ENCODE data around the gene HIPK1. TPM values are rescaled to one million over a fixed set of nuclear protein-coding genes. Genes with fewer than 3 reads are reported as not detected.

The HIPK1 gene
- total RNA-seq, 4 donors from 2014 or later, result 59.4 to 81.8 (median 69.7) TPM

GRCh38 chr1:113924473-113924872, 4.7 kb upstream of the HIPK1 start:
- H3K9me3 ChIP-seq, result no peaks in the 10 kb centered on the region
- H3K27ac ChIP-seq, result no peak overlapping the region
- peaks cover 9% of the 10 kb centered on the region for H3K4me1 ChIP-seq
- H3K27me3 ChIP-seq, result no peaks in the 10 kb centered on the region
- no peak for TF ChIP-seq POLR2A (IDR thresholded peaks at IDR 0.05)
- TF ChIP-seq CTCF (IDR thresholded peaks at IDR 0.05), result no peak
- TF ChIP-seq POLR2AphosphoS5 (IDR thresholded peaks at IDR 0.05), result no peak
- no peak for TF ChIP-seq EP300 (IDR thresholded peaks at IDR 0.05)
- no peak for DNase-seq (ENCODE audit: low spot score in 2 of 2)
- no peaks in the 10 kb centered on the region for H3K36me3 ChIP-seq
- no peak overlapping the region for H3K4me3 ChIP-seq
- WGBS, result 95% methylated on average over 2 of the region's 2 CpGs

GRCh38 chr1:113928187-113928930, 765 bp upstream of the HIPK1 start:
- Histone ChIP-seq H3K27ac (peak overlapping the region; percentile 96), H3K9me3 (no peaks in the 10 kb centered on the region), H3K27me3 (no peaks in the 10 kb centered on the region), H3K4me1 (peaks cover 40% of the 10 kb centered on the region), H3K36me3 (no peaks in the 10 kb centered on the region), H3K4me3 (peak overlapping the region; percentile 96)
- DNase-seq (ENCODE audit: low spot score in 2 of 2), result no peak
- TF ChIP-seq CTCF (IDR thresholded peaks at IDR 0.05) (no peak), POLR2AphosphoS5 (IDR thresholded peaks at IDR 0.05) (no peak), POLR2A (IDR thresholded peaks at IDR 0.05) (no peak), EP300 (IDR thresholded peaks at IDR 0.05) (no peak)
- WGBS, result 17% methylated on average over 6 of the region's 6 CpGs

GRCh38 chr1:113929750-113930498, 800 bp downstream of the HIPK1 start:
- Histone ChIP-seq H3K36me3 (no peaks in the 10 kb centered on the region), H3K27ac (peak overlapping the region; percentile 96), H3K9me3 (no peaks in the 10 kb centered on the region), H3K27me3 (no peaks in the 10 kb centered on the region), H3K4me3 (peak overlapping the region; percentile 96), H3K4me1 (peaks cover 46% of the 10 kb centered on the region)
- WGBS, result 0% methylated on average over 8 of the region's 64 CpGs
- DNase-seq (ENCODE audit: low spot score in 2 of 2), result peak; percentile 82 to 84
- TF ChIP-seq POLR2A (IDR thresholded peaks at IDR 0.05) (peak; percentile 8 to 37), POLR2AphosphoS5 (IDR thresholded peaks at IDR 0.05) (no peak)

DNA sequence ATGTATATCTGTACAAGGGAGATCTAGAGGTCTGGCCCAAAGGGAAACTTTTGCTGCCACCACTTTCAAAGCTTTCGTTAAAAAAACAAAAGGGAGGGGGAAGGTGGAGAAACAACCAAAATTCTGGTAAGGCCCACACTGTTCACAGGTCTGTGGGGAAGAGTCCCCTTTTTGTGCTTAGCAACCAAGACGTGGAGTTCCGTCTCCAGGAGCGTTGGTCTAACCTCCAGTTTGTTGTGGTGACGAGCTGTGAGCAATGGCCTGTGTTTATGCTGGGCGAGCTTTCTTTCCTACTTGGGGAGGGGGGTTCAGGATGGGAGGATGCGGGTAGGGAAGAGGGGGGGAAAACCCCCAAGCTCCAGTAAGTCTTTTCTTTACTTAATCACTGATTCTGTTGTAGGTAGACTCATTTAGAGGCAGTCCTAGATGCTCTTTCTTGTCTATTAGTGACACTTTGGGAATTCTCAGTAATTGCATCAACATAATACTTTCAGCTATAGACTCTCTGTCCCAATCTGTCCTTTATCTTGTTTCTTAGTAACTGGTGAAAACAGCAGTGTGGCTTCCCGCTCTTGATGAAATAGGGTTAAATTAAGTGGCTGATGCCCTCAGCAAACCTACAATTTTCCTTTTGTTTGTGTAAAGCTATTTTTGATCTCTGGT, 1.5 kb downstream of the HIPK1 start:
- DNase-seq (ENCODE audit: low spot score in 2 of 2), result no peak
- H3K27me3 ChIP-seq, result no peaks in the 10 kb centered on the region
- peaks cover 48% of the 10 kb centered on the region for H3K4me1 ChIP-seq
- no peaks in the 10 kb centered on the region for H3K36me3 ChIP-seq
- 2% methylated on average over 8 of the region's 8 CpGs for WGBS
- H3K9me3 ChIP-seq, result no peaks in the 10 kb centered on the region
- peak overlapping the region; percentile 96 for H3K27ac ChIP-seq
- peak overlapping the region; percentile 96 for H3K4me3 ChIP-seq
- TF ChIP-seq EP300 (IDR thresholded peaks at IDR 0.05), result no peak
- TF ChIP-seq CTCF (IDR thresholded peaks at IDR 0.05), result no peak
- no peak for TF ChIP-seq POLR2A (IDR thresholded peaks at IDR 0.05)
- no peak for TF ChIP-seq POLR2AphosphoS5 (IDR thresholded peaks at IDR 0.05)

DNA sequence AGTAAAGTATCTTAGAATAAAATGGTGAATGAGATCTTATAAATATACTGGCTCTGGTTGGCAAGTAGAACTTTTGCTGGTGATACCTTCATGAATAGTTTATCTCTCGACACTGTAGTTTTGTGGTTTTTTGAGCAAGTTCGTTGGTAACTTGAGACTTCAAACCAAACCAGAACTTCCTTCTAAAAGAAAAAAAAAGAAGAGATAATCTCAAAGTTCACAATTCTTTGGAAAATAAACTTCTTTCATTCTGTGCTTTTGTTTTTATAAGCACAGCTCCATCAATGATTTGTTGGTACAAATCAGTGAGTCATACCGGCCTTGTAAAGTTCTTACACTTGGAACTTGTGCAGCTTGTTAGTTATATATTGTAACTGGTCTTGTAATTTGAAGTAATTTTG, 2.3 kb downstream of the HIPK1 start:
- Histone ChIP-seq H3K9me3 (no peaks in the 10 kb centered on the region), H3K4me1 (peaks cover 53% of the 10 kb centered on the region), H3K27ac (peak overlapping the region; percentile 10), H3K36me3 (no peaks in the 10 kb centered on the region), H3K27me3 (no peaks in the 10 kb centered on the region), H3K4me3 (peak overlapping the region; percentile 96)
- DNase-seq (ENCODE audit: low spot score in 2 of 2), result no peak
- TF ChIP-seq CTCF (IDR thresholded peaks at IDR 0.05) (no peak), EP300 (IDR thresholded peaks at IDR 0.05) (no peak), POLR2AphosphoS5 (IDR thresholded peaks at IDR 0.05) (no peak), POLR2A (IDR thresholded peaks at IDR 0.05) (no peak)
- WGBS, result 21% methylated on average over 3 of the region's 3 CpGs

All from suprapubic skin (tissue), 4 donors.